Hepatocyte (in vitro differentiated cells): ENCODE results near the gene BUD31.

ENCODE experiments used
- CTCF ChIP-seq: fragments of 200-600 bp; sonication (generic); IDR thresholded peaks from 2 replicates; pipeline ENCODE4 v1.5.1; 2016; ENCODE audit warnings: antibody characterized with exemption, mild to moderate bottlenecking; ENCODE audit not compliant: poor library complexity
- EZH2 ChIP-seq: fragments of 200-600 bp; sonication (generic); IDR thresholded peaks from 2 replicates; pipeline ENCODE4 v1.6.1; 2016; ENCODE audit warnings: antibody characterized with exemption, mild to moderate bottlenecking, borderline replicate concordance
- EZH2phosphoT487 ChIP-seq: fragments of 200-600 bp; sonication (generic); IDR thresholded peaks from one replicate; pipeline ENCODE4 v1.6.1; 2018; ENCODE audit warnings: antibody characterized with exemption, mild to moderate bottlenecking, low read depth, moderate library complexity; ENCODE audit not compliant: unreplicated experiment, severe bottlenecking

- TF ChIP-seq CTCF (no peak), EZH2phosphoT487 (no peak), EZH2 (no peak)
These were observed 35.4 kb upstream of the BUD31 start for GRCh38 chr7:99373091-99374066.
